IMR-90 (cell line): ENCODE results near the gene CD180.

Source experiments
- BHLHE40 ChIP-seq: fragments of 150-350 bp; IDR thresholded peaks from 2 replicates; pipeline ENCODE4 v1.6.1; 2016; ENCODE audit warnings: mild to moderate bottlenecking, low read depth, low read length
- TF ChIP-seq, protein P1 (sequence below): conservative IDR thresholded peaks from 2 replicates; pipeline ENCODE4 v1.5.1; 2012; ENCODE audit warnings: mild to moderate bottlenecking, low read depth, low read length, improper control_type of control experiment

GRCh38 chr5:67170767-67171166 lies 25.8 kb downstream of the CD180 start:
- TF ChIP-seq, protein P1, sequence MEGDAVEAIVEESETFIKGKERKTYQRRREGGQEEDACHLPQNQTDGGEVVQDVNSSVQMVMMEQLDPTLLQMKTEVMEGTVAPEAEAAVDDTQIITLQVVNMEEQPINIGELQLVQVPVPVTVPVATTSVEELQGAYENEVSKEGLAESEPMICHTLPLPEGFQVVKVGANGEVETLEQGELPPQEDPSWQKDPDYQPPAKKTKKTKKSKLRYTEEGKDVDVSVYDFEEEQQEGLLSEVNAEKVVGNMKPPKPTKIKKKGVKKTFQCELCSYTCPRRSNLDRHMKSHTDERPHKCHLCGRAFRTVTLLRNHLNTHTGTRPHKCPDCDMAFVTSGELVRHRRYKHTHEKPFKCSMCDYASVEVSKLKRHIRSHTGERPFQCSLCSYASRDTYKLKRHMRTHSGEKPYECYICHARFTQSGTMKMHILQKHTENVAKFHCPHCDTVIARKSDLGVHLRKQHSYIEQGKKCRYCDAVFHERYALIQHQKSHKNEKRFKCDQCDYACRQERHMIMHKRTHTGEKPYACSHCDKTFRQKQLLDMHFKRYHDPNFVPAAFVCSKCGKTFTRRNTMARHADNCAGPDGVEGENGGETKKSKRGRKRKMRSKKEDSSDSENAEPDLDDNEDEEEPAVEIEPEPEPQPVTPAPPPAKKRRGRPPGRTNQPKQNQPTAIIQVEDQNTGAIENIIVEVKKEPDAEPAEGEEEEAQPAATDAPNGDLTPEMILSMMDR = no peak
- TF ChIP-seq BHLHE40 = no peak
